ENCODE results near the gene CNIH3. TPM values are rescaled to one million over a fixed set of nuclear protein-coding genes. Genes with fewer than 3 reads are reported as not detected.

The CNIH3 gene
- polyA plus RNA-seq, 4 donors = 0.70 to 2.1 TPM; not detected in 2

GRCh38 chr1:224689374-224689773 is 73.3 kb downstream of the CNIH3 start:
- H3K27me3 ChIP-seq (ENCODE audit: control insufficient read depth in 3 of 3, insufficient read depth in 3 of 3, low read length in 3 of 3) = no peaks in the 10 kb centered on the region
- H3K4me3 ChIP-seq (ENCODE audit: low read depth in 1 of 3, low read length in 3 of 3) = no peak overlapping the region
- FAIRE-seq (no peak), DNase-seq (no peak)
- H3K9me3 ChIP-seq (ENCODE audit: control insufficient read depth in 2 of 2, insufficient read depth in 1 of 2, low read depth in 1 of 2, low read length in 1 of 2) = no peaks in the 10 kb centered on the region
- H3K4me1 ChIP-seq (ENCODE audit: control insufficient read depth in 3 of 3, insufficient read depth in 2 of 3, low read depth in 1 of 3, low read length in 2 of 3) = no peaks in the 10 kb centered on the region
- 71 to 74% (median 73%) methylated on average over 9 of the region's 9 CpGs for WGBS, 3 donors
- H3K27ac ChIP-seq (ENCODE audit: low read depth in 1 of 3, low read length in 2 of 3) = no peak overlapping the region
- no peaks in the 10 kb centered on the region for H3K36me3 ChIP-seq (ENCODE audit: control insufficient read depth in 3 of 3, insufficient read depth in 2 of 3, low read depth in 1 of 3, low read length in 3 of 3)

DNA sequence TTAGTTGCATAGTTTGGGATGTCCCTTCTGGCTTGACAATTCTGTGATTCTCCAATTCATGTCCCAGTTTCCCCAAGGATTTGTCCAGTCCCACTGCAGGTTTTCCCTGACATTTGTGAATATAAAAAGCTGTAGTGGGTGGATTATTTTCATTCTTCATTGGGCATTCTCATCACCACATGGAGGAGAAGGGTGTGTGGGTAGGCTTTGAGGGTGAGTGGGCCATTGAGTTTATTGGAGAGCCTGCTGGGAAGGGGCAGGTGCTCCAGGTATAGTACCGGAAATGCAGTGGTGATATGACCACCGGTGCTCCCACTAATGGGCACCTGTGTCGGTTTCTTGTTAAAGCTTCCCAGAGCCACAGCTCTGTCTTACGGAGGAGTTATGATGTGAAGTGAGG is 74.5 kb downstream of the CNIH3 start:
- Histone ChIP-seq H3K4me1 (ENCODE audit: control insufficient read depth in 3 of 3, insufficient read depth in 2 of 3, low read depth in 1 of 3, low read length in 2 of 3) (no peaks in the 10 kb centered on the region), H3K4me3 (ENCODE audit: low read depth in 1 of 3, low read length in 3 of 3) (no peak overlapping the region), H3K27ac (ENCODE audit: low read depth in 1 of 3, low read length in 2 of 3) (no peak overlapping the region), H3K27me3 (ENCODE audit: control insufficient read depth in 3 of 3, insufficient read depth in 3 of 3, low read length in 3 of 3) (no peaks in the 10 kb centered on the region), H3K36me3 (ENCODE audit: control insufficient read depth in 3 of 3, insufficient read depth in 2 of 3, low read depth in 1 of 3, low read length in 3 of 3) (no peaks in the 10 kb centered on the region), H3K9me3 (ENCODE audit: control insufficient read depth in 2 of 2, insufficient read depth in 1 of 2, low read depth in 1 of 2, low read length in 1 of 2) (no peaks in the 10 kb centered on the region)
- no peak for FAIRE-seq
- no peak for DNase-seq
- whole genome bisulfite sequencing, 3 donors = 93 to 97% (median 95%) methylated on average over 4 of the region's 4 CpGs

- Histone ChIP-seq H3K9me3 (ENCODE audit: control insufficient read depth in 2 of 2, insufficient read depth in 1 of 2, low read depth in 1 of 2, low read length in 1 of 2) (no peaks in the 10 kb centered on the region), H3K27ac (ENCODE audit: low read depth in 1 of 3, low read length in 2 of 3) (no peak overlapping the region), H3K4me1 (ENCODE audit: control insufficient read depth in 3 of 3, insufficient read depth in 2 of 3, low read depth in 1 of 3, low read length in 2 of 3) (no peaks in the 10 kb centered on the region), H3K27me3 (ENCODE audit: control insufficient read depth in 3 of 3, insufficient read depth in 3 of 3, low read length in 3 of 3) (no peaks in the 10 kb centered on the region), H3K36me3 (ENCODE audit: control insufficient read depth in 3 of 3, insufficient read depth in 2 of 3, low read depth in 1 of 3, low read length in 3 of 3) (no peaks in the 10 kb centered on the region), H3K4me3 (ENCODE audit: low read depth in 1 of 3, low read length in 3 of 3) (no peak overlapping the region)
- no peak for FAIRE-seq
- 62 to 75% (median 63%) methylated on average over 4 of the region's 4 CpGs for WGBS, 3 donors
- no peak for DNase-seq
Observed at GRCh38 chr1:224691148-224691925, 75.2 kb downstream of the CNIH3 start.

DNA sequence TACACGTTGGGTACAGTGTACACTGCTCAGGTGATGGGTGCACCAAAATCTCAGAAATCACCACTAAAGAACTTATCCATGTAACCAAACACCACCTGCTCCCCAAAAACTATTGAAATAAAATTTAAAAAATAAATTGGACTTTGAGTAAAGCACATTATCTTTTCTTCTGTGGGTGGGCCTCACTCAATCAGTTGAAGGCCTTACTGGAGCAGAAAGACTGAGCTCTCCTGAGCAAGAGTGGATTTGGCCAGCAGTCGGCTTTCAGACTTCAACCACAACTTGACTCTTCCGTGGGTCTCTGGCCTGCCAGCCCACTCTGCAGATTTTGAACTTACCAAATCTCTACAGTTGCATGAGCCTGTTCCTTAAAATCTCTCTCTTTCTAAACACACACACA is 78.9 kb downstream of the CNIH3 start:
- FAIRE-seq (no peak), DNase-seq (no peak)
- no peaks in the 10 kb centered on the region for H3K36me3 ChIP-seq (ENCODE audit: control insufficient read depth in 3 of 3, insufficient read depth in 2 of 3, low read depth in 1 of 3, low read length in 3 of 3)
- WGBS, 3 donors = 90 to 94% (median 92%) methylated on average over 3 of the region's 3 CpGs
- no peaks in the 10 kb centered on the region for H3K4me1 ChIP-seq (ENCODE audit: control insufficient read depth in 3 of 3, insufficient read depth in 2 of 3, low read depth in 1 of 3, low read length in 2 of 3)
- no peak overlapping the region for H3K27ac ChIP-seq (ENCODE audit: low read depth in 1 of 3, low read length in 2 of 3)
- no peak overlapping the region for H3K4me3 ChIP-seq (ENCODE audit: low read depth in 1 of 3, low read length in 3 of 3)
- H3K9me3 ChIP-seq (ENCODE audit: control insufficient read depth in 2 of 2, insufficient read depth in 1 of 2, low read depth in 1 of 2, low read length in 1 of 2) = no peaks in the 10 kb centered on the region
- peaks cover 0 to 4% (median 0%) of the 10 kb centered on the region in 3 donors for H3K27me3 ChIP-seq (ENCODE audit: control insufficient read depth in 3 of 3, insufficient read depth in 3 of 3, low read length in 3 of 3)

- no peak for FAIRE-seq
- WGBS, 3 donors = 62 to 82% (median 63%) methylated on average over 2 of the region's 2 CpGs
- Histone ChIP-seq H3K4me1 (ENCODE audit: control insufficient read depth in 3 of 3, insufficient read depth in 2 of 3, low read depth in 1 of 3, low read length in 2 of 3) (no peaks in the 10 kb centered on the region), H3K27me3 (ENCODE audit: control insufficient read depth in 3 of 3, insufficient read depth in 3 of 3, low read length in 3 of 3) (peaks cover 0 to 4% (median 0%) of the 10 kb centered on the region in 3 donors), H3K9me3 (ENCODE audit: control insufficient read depth in 2 of 2, insufficient read depth in 1 of 2, low read depth in 1 of 2, low read length in 1 of 2) (peaks cover 0 to 3% of the 10 kb centered on the region in 2 donors), H3K4me3 (ENCODE audit: low read depth in 1 of 3, low read length in 3 of 3) (no peak overlapping the region), H3K36me3 (ENCODE audit: control insufficient read depth in 3 of 3, insufficient read depth in 2 of 3, low read depth in 1 of 3, low read length in 3 of 3) (no peaks in the 10 kb centered on the region), H3K27ac (ENCODE audit: low read depth in 1 of 3, low read length in 2 of 3) (no peak overlapping the region)
- DNase-seq = no peak
Observed at GRCh38 chr1:224696021-224696420, 79.9 kb downstream of the CNIH3 start.

DNA sequence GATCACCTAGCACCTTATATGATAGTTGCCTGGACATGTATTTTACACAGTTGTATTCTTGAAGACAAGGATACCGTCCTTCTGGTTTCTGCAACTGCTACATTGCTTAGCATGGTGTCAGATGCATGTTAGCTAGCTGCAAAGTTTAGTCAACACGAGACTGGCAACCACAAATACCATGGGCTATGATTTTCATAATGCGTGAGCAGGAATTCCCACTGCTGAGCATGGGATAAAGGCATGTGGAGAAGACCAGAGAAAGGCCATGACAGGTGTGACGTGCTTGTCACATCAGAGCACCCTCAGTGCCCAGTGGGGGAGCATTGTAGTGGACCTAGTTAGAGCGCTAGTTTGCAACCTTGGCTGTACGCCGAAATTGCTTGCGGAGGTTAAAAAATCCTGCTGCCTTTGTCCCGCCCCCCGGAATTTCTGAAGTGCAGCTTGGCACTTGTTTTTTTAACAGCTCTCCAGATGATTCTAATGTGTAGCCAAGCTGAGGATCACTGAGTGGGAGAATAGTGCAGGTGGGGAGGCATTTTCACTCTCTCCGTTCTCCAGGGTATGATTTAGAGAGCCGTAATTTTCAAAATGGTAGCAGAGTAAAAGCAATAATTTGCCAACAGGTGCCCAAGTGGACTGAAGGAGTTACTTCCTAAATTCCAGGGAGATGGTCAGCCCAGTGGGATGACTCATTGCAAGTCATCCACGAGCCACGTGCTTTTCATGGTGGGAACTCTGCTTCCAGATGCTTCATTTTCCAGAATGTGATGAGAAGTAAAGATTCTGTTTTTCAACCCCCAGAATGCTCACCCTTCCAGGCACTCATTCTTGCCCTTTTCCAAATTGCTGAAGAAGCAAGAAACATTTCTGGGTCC is 81.0 kb downstream of the CNIH3 start:
- Histone ChIP-seq H3K36me3 (ENCODE audit: control insufficient read depth in 3 of 3, insufficient read depth in 2 of 3, low read depth in 1 of 3, low read length in 3 of 3) (no peaks in the 10 kb centered on the region), H3K27me3 (ENCODE audit: control insufficient read depth in 3 of 3, insufficient read depth in 3 of 3, low read length in 3 of 3) (peaks cover 0 to 4% (median 0%) of the 10 kb centered on the region in 3 donors), H3K4me1 (ENCODE audit: control insufficient read depth in 3 of 3, insufficient read depth in 2 of 3, low read depth in 1 of 3, low read length in 2 of 3) (no peaks in the 10 kb centered on the region), H3K27ac (ENCODE audit: low read depth in 1 of 3, low read length in 2 of 3) (no peak overlapping the region), H3K4me3 (ENCODE audit: low read depth in 1 of 3, low read length in 3 of 3) (no peak overlapping the region), H3K9me3 (ENCODE audit: control insufficient read depth in 2 of 2, insufficient read depth in 1 of 2, low read depth in 1 of 2, low read length in 1 of 2) (peaks cover 0 to 7% of the 10 kb centered on the region in 2 donors)
- DNase-seq (no peak), FAIRE-seq (no peak)
- WGBS, 3 donors = 83 to 87% (median 83%) methylated on average over 14 of the region's 14 CpGs

DNA sequence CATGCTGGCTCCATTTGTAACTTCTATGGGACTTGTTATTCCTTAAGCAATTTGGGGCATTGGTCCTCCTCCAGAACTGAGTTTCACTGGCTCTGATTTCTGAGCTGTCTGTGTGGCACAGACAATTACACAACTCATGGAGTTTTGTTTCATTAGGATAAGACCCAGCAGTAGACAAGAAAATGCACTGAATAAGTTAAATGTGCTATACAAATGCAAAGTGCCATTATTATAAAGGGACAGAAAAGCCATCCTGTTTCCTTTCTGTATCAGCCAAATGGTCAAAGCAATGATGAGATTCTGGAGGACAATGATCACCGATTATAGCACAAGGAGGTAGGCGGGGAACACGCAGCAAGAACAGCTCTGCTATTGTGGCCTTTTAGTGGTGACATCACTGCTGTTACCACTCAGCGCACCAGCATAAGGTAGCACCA is 81.9 kb downstream of the CNIH3 start:
- peaks cover 0 to 7% of the 10 kb centered on the region in 2 donors for H3K9me3 ChIP-seq (ENCODE audit: control insufficient read depth in 2 of 2, insufficient read depth in 1 of 2, low read depth in 1 of 2, low read length in 1 of 2)
- H3K27ac ChIP-seq (ENCODE audit: low read depth in 1 of 3, low read length in 2 of 3) = no peak overlapping the region
- FAIRE-seq (no peak), DNase-seq (no peak)
- H3K4me1 ChIP-seq (ENCODE audit: control insufficient read depth in 3 of 3, insufficient read depth in 2 of 3, low read depth in 1 of 3, low read length in 2 of 3) = no peaks in the 10 kb centered on the region
- H3K36me3 ChIP-seq (ENCODE audit: control insufficient read depth in 3 of 3, insufficient read depth in 2 of 3, low read depth in 1 of 3, low read length in 3 of 3) = no peaks in the 10 kb centered on the region
- H3K27me3 ChIP-seq (ENCODE audit: control insufficient read depth in 3 of 3, insufficient read depth in 3 of 3, low read length in 3 of 3) = peaks cover 0 to 4% (median 0%) of the 10 kb centered on the region in 3 donors
- WGBS, 3 donors = 75 to 85% (median 84%) methylated on average over 4 of the region's 4 CpGs
- H3K4me3 ChIP-seq (ENCODE audit: low read depth in 1 of 3, low read length in 3 of 3) = no peak overlapping the region

- no peaks in the 10 kb centered on the region for H3K4me1 ChIP-seq (ENCODE audit: control insufficient read depth in 3 of 3, insufficient read depth in 2 of 3, low read depth in 1 of 3, low read length in 2 of 3)
- H3K27ac ChIP-seq (ENCODE audit: low read depth in 1 of 3, low read length in 2 of 3) = no peak overlapping the region
- no peak for FAIRE-seq
- no peak for DNase-seq
- 55 to 73% (median 67%) methylated on average over 4 of the region's 4 CpGs for WGBS, 3 donors
- H3K9me3 ChIP-seq (ENCODE audit: control insufficient read depth in 2 of 2, insufficient read depth in 1 of 2, low read depth in 1 of 2, low read length in 1 of 2) = peaks cover 0 to 7% of the 10 kb centered on the region in 2 donors
- peaks cover 0 to 4% (median 0%) of the 10 kb centered on the region in 3 donors for H3K27me3 ChIP-seq (ENCODE audit: control insufficient read depth in 3 of 3, insufficient read depth in 3 of 3, low read length in 3 of 3)
- H3K36me3 ChIP-seq (ENCODE audit: control insufficient read depth in 3 of 3, insufficient read depth in 2 of 3, low read depth in 1 of 3, low read length in 3 of 3) = no peaks in the 10 kb centered on the region
- H3K4me3 ChIP-seq (ENCODE audit: low read depth in 1 of 3, low read length in 3 of 3) = no peak overlapping the region
Observed at GRCh38 chr1:224700918-224701531, 84.9 kb downstream of the CNIH3 start.

All from small intestine (tissue), 7 donors.